K562 (cell line): ENCODE measurements around the gene CASP2. TPM values are rescaled to one million over a fixed set of nuclear protein-coding genes. Genes with fewer than 3 reads are reported as not detected.

Experiments used
- CREB3L1 ChIP-seq: fragments of 450-650 bp; IDR thresholded peaks from 2 replicates; pipeline ENCODE4 v1.6.1; 2014; ENCODE audit warnings: low read depth, mild to moderate bottlenecking, moderate library complexity, borderline replicate concordance
- CREM ChIP-seq: IDR thresholded peaks from 2 replicates; pipeline ENCODE4 v1.6.1; 2014; ENCODE audit warnings: antibody characterized with exemption, low read depth
- E2F5 ChIP-seq: sonication (generic); formaldehyde crosslinking; IDR thresholded peaks from 2 replicates; pipeline ENCODE4 v1.8.0; 2022; ENCODE audit warnings: mild to moderate bottlenecking, missing genetic modification reagents
- ETS1 ChIP-seq: conservative IDR thresholded peaks from 2 replicates; pipeline ENCODE4 v1.6.1; 2011; ENCODE audit warnings: low read depth, mild to moderate bottlenecking, low read length; ENCODE audit not compliant: control insufficient read depth
- FUS ChIP-seq: fragments of 200-400 bp; formaldehyde crosslinking; optimal IDR thresholded peaks from 2 replicates; pipeline ENCODE3; 2017; ENCODE audit warnings: low read depth, low read length
- JUND ChIP-seq, 2 experiments: IDR thresholded peaks; 2 replicates in 1 of 2; 3 replicates in 1 of 2; pipeline ENCODE4 v1.6.1; 2011; ENCODE audit warnings: borderline replicate concordance in 2 of 2, low read depth in 2 of 2, low read length in 2 of 2, improper control_type of control experiment in 1 of 2, missing biosample characterization in 1 of 2, missing genetic modification characterization in 1 of 2, missing genetic modification reagents in 1 of 2
- KDM2B ChIP-seq: fragments of 250-450 bp; sonication (Bioruptor Pico); IDR thresholded peaks from 2 replicates; pipeline ENCODE4 v1.8.0; 2021; ENCODE audit warnings: mild to moderate bottlenecking, moderate library complexity
- LEF1 ChIP-seq: fragments of 450-650 bp; IDR thresholded peaks from 2 replicates; pipeline ENCODE4 v1.6.1; 2016; ENCODE audit warnings: mild to moderate bottlenecking
- MECOM ChIP-seq: fragments of 250-450 bp; sonication (Bioruptor Pico); IDR thresholded peaks from 2 replicates; pipeline ENCODE4 v1.8.0; 2022; ENCODE audit warnings: inconsistent platforms
- NBN ChIP-seq: fragments of 450-650 bp; IDR thresholded peaks from 2 replicates; pipeline ENCODE4 v1.6.1; 2016; ENCODE audit warnings: low read depth, mild to moderate bottlenecking
- NFE2 ChIP-seq: IDR thresholded peaks from 2 replicates; pipeline ENCODE4 v1.6.1; 2014; ENCODE audit warnings: antibody characterized with exemption, low read depth
- NUFIP1 ChIP-seq: fragments of 450-650 bp; IDR thresholded peaks from 2 replicates; pipeline ENCODE4 v1.6.1; 2018; ENCODE audit not compliant: partially characterized antibody
- PKNOX1 ChIP-seq: fragments of 450-650 bp; IDR thresholded peaks from 2 replicates; pipeline ENCODE4 v1.6.1; 2016
- POLR2H ChIP-seq: IDR thresholded peaks from 2 replicates; pipeline ENCODE4 v1.6.1; 2016; ENCODE audit warnings: missing genetic modification characterization, low read depth, mild to moderate bottlenecking, control low read depth, missing compliant biosample characterization, moderate library complexity
- PREB ChIP-seq: sonication (generic); formaldehyde crosslinking; IDR thresholded peaks from 2 replicates; pipeline ENCODE4 v1.8.1; 2023; ENCODE audit warnings: mild to moderate bottlenecking, missing genetic modification reagents
- RFX7 ChIP-seq: fragments of 250-450 bp; sonication (Bioruptor Pico); IDR thresholded peaks from 2 replicates; pipeline ENCODE4 v1.5.1; 2021; ENCODE audit warnings: mild to moderate bottlenecking
- SIN3B ChIP-seq: fragments of 450-650 bp; IDR thresholded peaks from 2 replicates; pipeline ENCODE4 v1.6.1; 2017; ENCODE audit warnings: low read depth, mild to moderate bottlenecking, moderate library complexity
- SNRNP70 ChIP-seq: fragments of 200-400 bp; formaldehyde crosslinking; optimal IDR thresholded peaks from 2 replicates; pipeline ENCODE3; 2017; ENCODE audit warnings: low read depth, low read length
- STAT5A ChIP-seq: IDR thresholded peaks from 2 replicates; pipeline ENCODE4 v1.6.1; 2012; ENCODE audit warnings: low read length, inconsistent platforms, borderline replicate concordance
- ZBTB9 ChIP-seq: fragments of 450-650 bp; formaldehyde crosslinking; IDR thresholded peaks from 2 replicates; pipeline ENCODE4 v1.4.0; 2020; ENCODE audit warnings: mild to moderate bottlenecking, moderate library complexity
- ZNF311 ChIP-seq: fragments of 250-450 bp; sonication (Bioruptor Pico); IDR thresholded peaks from 2 replicates; pipeline ENCODE4 v1.4.0; 2020; ENCODE audit warnings: mild to moderate bottlenecking, moderate library complexity
- ZNF589 ChIP-seq: fragments of 200-800 bp; sonication (Bioruptor generic); IDR thresholded peaks from 2 replicates; pipeline ENCODE4 v1.6.1; 2016; ENCODE audit warnings: low read depth, missing genetic modification characterization, missing compliant biosample characterization
- ZNF76 ChIP-seq: fragments of 250-450 bp; sonication (Bioruptor Pico); IDR thresholded peaks from 2 replicates; pipeline ENCODE4 v1.4.0; 2020; ENCODE audit warnings: mild to moderate bottlenecking, moderate library complexity, borderline replicate concordance
- polyA plus RNA-seq, 8 experiments: library from polyadenylated mRNA; depleted of rRNA in 4 of 8; stranded (reverse) in 5 of 8; unstranded in 3 of 8; fragments of >200 nt; fragmentation: Nextera tagmentation in 2 of 8; fragmentation: Illumina TruSeq in 1 of 8; extraction: Ambion mirVana in 2 of 8; extraction: Trizol in 1 of 8; gene quantifications; 2 replicates each; pipeline versions ENCODE4 v1.2.1 to v1.2.3, GENCODE V29; 2011 to 2014; ENCODE audit warnings: inconsistent platforms in 1 of 8, missing spikeins in 1 of 8
- total RNA-seq, 7 experiments: library from RNA; depleted of rRNA in 6 of 7; stranded (reverse); fragments of >200 nt in 6 of 7; fragmentation: Illumina TruSeq in 2 of 7; extraction: Trizol in 2 of 7; gene quantifications; 2 replicates each; pipeline versions ENCODE4 v1.2.1 to v1.2.3, GENCODE V29; 2011 to 2021; ENCODE audit warnings: low replicate concordance in 1 of 7

CASP2 gene
- total and polyA plus RNA-seq, 9 of the 15 experiments (the other 6 are each of a cell fraction or from before 2014, with no cell fraction given), result 18.8 to 64.9 (median 24.1) TPM

GRCh38 chr7:143257501-143257900 lies 30.6 kb upstream of the CASP2 start (continued):
- 0 out of 2 replicates have a peak, but pooled peaks have one; percentile 6 for TF ChIP-seq PKNOX1
- TF ChIP-seq ZNF76 (CRISPR knock-in tag), result no peak
- no peak for TF ChIP-seq CREM
- TF ChIP-seq SNRNP70, result no peak
- TF ChIP-seq NUFIP1, result no peak
- no peak for TF ChIP-seq SIN3B
- no peak for TF ChIP-seq LEF1
- TF ChIP-seq ZNF311 (CRISPR knock-in tag), result no peak
- no peak for TF ChIP-seq KDM2B
- TF ChIP-seq FUS, result no peak
- no peak for TF ChIP-seq PREB (CRISPR knock-in tag)
- no peak for TF ChIP-seq NBN
- TF ChIP-seq ZBTB9 (CRISPR knock-in tag), result no peak
- TF ChIP-seq ZNF589 (CRISPR knock-in tag), result no peak
- no peak for TF ChIP-seq CREB3L1
- 0 out of 2 replicates have a peak, but pooled peaks have one; percentile 44 for TF ChIP-seq JUND (IDR thresholded peaks at IDR 0.05; ENCODE audit: borderline replicate concordance, low read depth, low read length)
- TF ChIP-seq JUND (tag; IDR thresholded peaks at IDR 0.05; ENCODE audit: borderline replicate concordance, low read depth, low read length), result peak; percentile 67; the same call in 1 of the 3 replicates
- TF ChIP-seq E2F5, result no peak
- no peak for TF ChIP-seq RFX7 (CRISPR knock-in tag)
- 0 out of 2 replicates have a peak, but pooled peaks have one; percentile 26 for TF ChIP-seq NFE2
- TF ChIP-seq STAT5A, result no peak
- no peak for TF ChIP-seq ETS1
- peak; percentile 45; the same call in 1 of the 2 replicates for TF ChIP-seq POLR2H (tag)
- TF ChIP-seq MECOM (CRISPR knock-in tag), result no peak
